ENCODE results near the gene FCRLA.

- no peak for TF ChIP-seq CTCF (IDR thresholded peaks at IDR 0.05)
- no peak for TF ChIP-seq MAX (IDR thresholded peaks at IDR 0.05; ENCODE audit: low read depth)
- no peak for TF ChIP-seq FOXM1 (IDR thresholded peaks at IDR 0.05; ENCODE audit: low read depth)
- TF ChIP-seq CHD2 (IDR thresholded peaks at IDR 0.05; ENCODE audit: low read length, partially characterized antibody): no peak
- TF ChIP-seq EP300 (IDR thresholded peaks at IDR 0.05; ENCODE audit: borderline replicate concordance in 1 of 2, low read depth in 1 of 2, low read length in 1 of 2): no peak
- no peak for TF ChIP-seq REST (IDR thresholded peaks at IDR 0.05; ENCODE audit: low read depth, low read length)
- no peak for TF ChIP-seq EZH2phosphoT487 (IDR thresholded peaks at IDR 0.05; ENCODE audit: borderline replicate concordance, low read depth)
- TF ChIP-seq POLR2AphosphoS5 (IDR thresholded peaks at IDR 0.05; ENCODE audit: low read depth, low read length): no peak
- no peak for TF ChIP-seq SIN3A (IDR thresholded peaks at IDR 0.05; ENCODE audit: borderline replicate concordance, low read depth, low read length)
- TF ChIP-seq USF2 (IDR thresholded peaks at IDR 0.05; ENCODE audit: borderline replicate concordance, low read depth, low read length): no peak
- TF ChIP-seq TAF1 (IDR thresholded peaks at IDR 0.05; ENCODE audit: borderline replicate concordance, low read depth, low read length): no peak
- no peak for TF ChIP-seq YY1 (IDR thresholded peaks at IDR 0.05; ENCODE audit: low read depth)
- TF ChIP-seq FOXJ3 (CRISPR knock-in tag; IDR thresholded peaks at IDR 0.05): no peak
These were observed 33.0 kb downstream of the FCRLA start for GRCh38 chr1:161739865-161740566.

Measured in SK-N-SH (cell line).